HepG2 (cell line): Measurements from ENCODE around the gene CLDN19. TPM values are rescaled to one million over a fixed set of nuclear protein-coding genes. Genes with fewer than 3 reads are reported as not detected.
A peak's percentile ranks its signal among the peaks of the same experiment; 100 is the strongest.

ENCODE experiments used
- BCL6 ChIP-seq: IDR thresholded peaks from 2 replicates; pipeline ENCODE4 v1.6.1; 2016; ENCODE audit warnings: missing genetic modification reagents, missing compliant biosample characterization
- GATAD2A ChIP-seq: IDR thresholded peaks from 2 replicates; pipeline ENCODE4 v1.6.1; 2016
- HHEX ChIP-seq: IDR thresholded peaks from 2 replicates; pipeline ENCODE4 v1.6.1; 2016; ENCODE audit warnings: control low read depth
- HOXA7 ChIP-seq: sonication (generic); formaldehyde crosslinking; IDR thresholded peaks from 2 replicates; pipeline ENCODE4 v1.8.1; 2022; ENCODE audit warnings: mild to moderate bottlenecking, missing genetic modification reagents, moderate library complexity
- NR0B2 ChIP-seq: sonication (generic); formaldehyde crosslinking; IDR thresholded peaks from 2 replicates; pipeline ENCODE4 v1.4.0; 2020; ENCODE audit warnings: mild to moderate bottlenecking, missing genetic modification reagents
- RBM22 ChIP-seq: fragments of 200-400 bp; formaldehyde crosslinking; optimal IDR thresholded peaks from 2 replicates; pipeline ENCODE3; 2017; ENCODE audit warnings: mild to moderate bottlenecking, low read length, moderate library complexity
- RFXANK ChIP-seq: IDR thresholded peaks from 2 replicates; pipeline ENCODE4 v1.6.1; 2016
- ZKSCAN1 ChIP-seq: fragments of 150-350 bp; IDR thresholded peaks from 2 replicates; pipeline ENCODE4 v1.6.1; 2014; ENCODE audit warnings: low read length
- ZNF3 ChIP-seq: IDR thresholded peaks from 2 replicates; pipeline ENCODE4 v1.7.0; 2017; ENCODE audit warnings: inconsistent platforms
- ZNF446 ChIP-seq: sonication (generic); formaldehyde crosslinking; IDR thresholded peaks from 2 replicates; pipeline ENCODE4 v1.5.0; 2020; ENCODE audit warnings: mild to moderate bottlenecking, missing genetic modification reagents
- ZNF484 ChIP-seq: sonication (generic); formaldehyde crosslinking; IDR thresholded peaks from 2 replicates; pipeline ENCODE4 v1.5.1; 2020; ENCODE audit warnings: mild to moderate bottlenecking, low read depth, missing genetic modification reagents, borderline replicate concordance
- polyA plus RNA-seq, 8 experiments: library from polyadenylated mRNA; depleted of rRNA in 3 of 8; stranded (reverse) in 7 of 8; unstranded in 1 of 8; fragments of >200 nt; fragmentation: Illumina TruSeq in 4 of 8; extraction: Trizol in 4 of 8; gene quantifications; 2 replicates each; pipeline versions ENCODE4 v1.2.1 to v1.2.3, GENCODE V29; 2011 to 2016; ENCODE audit warnings: low read depth in 4 of 8, missing spikeins in 1 of 8, mixed read lengths in 1 of 8; ENCODE audit not compliant: insufficient read depth in 1 of 8
- total RNA-seq, 5 experiments: library from RNA; depleted of rRNA; stranded (reverse); fragments of >200 nt; fragmentation: Illumina TruSeq; extraction: Trizol; gene quantifications; 2 replicates each; pipeline ENCODE4 v1.2.3, GENCODE V29; 2016; ENCODE audit warnings: low read depth in 1 of 5
- TF ChIP-seq, protein P1 (sequence below): IDR thresholded peaks from 2 replicates; pipeline ENCODE4 v1.6.1; 2016
- TF ChIP-seq, protein P2 (sequence below): sonication (generic); formaldehyde crosslinking; IDR thresholded peaks from 2 replicates; pipeline ENCODE4 v1.4.0; 2020; ENCODE audit warnings: mild to moderate bottlenecking, missing genetic modification reagents, borderline replicate concordance
- TF ChIP-seq, protein P3 (sequence below), 2 experiments: fragments of 450-650 bp in 1 of 2; sonication (generic) in 1 of 2; formaldehyde crosslinking in 1 of 2; IDR thresholded peaks; 2 replicates each; pipeline versions ENCODE4 v1.6.1 to v1.8.0; 2016 to 2022; ENCODE audit warnings: antibody characterized with exemption in 1 of 2, mild to moderate bottlenecking in 1 of 2, missing genetic modification reagents in 1 of 2

CLDN19 gene
- total and polyA plus RNA-seq, 2 of the 13 experiments (the other 11 are each of a cell fraction or from before 2014, with no cell fraction given), result 5.0 to 7.6 TPM

- TF ChIP-seq ZKSCAN1, result no peak
- no peak for TF ChIP-seq ZNF3 (CRISPR knock-in tag)
- TF ChIP-seq, protein P1, sequence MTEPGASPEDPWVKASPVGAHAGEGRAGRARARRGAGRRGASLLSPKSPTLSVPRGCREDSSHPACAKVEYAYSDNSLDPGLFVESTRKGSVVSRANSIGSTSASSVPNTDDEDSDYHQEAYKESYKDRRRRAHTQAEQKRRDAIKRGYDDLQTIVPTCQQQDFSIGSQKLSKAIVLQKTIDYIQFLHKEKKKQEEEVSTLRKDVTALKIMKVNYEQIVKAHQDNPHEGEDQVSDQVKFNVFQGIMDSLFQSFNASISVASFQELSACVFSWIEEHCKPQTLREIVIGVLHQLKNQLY (CRISPR knock-in tag), result no peak
- TF ChIP-seq, protein P2, sequence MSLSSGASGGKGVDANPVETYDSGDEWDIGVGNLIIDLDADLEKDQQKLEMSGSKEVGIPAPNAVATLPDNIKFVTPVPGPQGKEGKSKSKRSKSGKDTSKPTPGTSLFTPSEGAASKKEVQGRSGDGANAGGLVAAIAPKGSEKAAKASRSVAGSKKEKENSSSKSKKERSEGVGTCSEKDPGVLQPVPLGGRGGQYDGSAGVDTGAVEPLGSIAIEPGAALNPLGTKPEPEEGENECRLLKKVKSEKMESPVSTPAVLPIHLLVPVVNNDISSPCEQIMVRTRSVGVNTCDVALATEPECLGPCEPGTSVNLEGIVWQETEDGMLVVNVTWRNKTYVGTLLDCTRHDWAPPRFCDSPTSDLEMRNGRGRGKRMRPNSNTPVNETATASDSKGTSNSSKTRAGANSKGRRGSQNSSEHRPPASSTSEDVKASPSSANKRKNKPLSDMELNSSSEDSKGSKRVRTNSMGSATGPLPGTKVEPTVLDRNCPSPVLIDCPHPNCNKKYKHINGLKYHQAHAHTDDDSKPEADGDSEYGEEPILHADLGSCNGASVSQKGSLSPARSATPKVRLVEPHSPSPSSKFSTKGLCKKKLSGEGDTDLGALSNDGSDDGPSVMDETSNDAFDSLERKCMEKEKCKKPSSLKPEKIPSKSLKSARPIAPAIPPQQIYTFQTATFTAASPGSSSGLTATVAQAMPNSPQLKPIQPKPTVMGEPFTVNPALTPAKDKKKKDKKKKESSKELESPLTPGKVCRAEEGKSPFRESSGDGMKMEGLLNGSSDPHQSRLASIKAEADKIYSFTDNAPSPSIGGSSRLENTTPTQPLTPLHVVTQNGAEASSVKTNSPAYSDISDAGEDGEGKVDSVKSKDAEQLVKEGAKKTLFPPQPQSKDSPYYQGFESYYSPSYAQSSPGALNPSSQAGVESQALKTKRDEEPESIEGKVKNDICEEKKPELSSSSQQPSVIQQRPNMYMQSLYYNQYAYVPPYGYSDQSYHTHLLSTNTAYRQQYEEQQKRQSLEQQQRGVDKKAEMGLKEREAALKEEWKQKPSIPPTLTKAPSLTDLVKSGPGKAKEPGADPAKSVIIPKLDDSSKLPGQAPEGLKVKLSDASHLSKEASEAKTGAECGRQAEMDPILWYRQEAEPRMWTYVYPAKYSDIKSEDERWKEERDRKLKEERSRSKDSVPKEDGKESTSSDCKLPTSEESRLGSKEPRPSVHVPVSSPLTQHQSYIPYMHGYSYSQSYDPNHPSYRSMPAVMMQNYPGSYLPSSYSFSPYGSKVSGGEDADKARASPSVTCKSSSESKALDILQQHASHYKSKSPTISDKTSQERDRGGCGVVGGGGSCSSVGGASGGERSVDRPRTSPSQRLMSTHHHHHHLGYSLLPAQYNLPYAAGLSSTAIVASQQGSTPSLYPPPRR (CRISPR knock-in tag), result no peak
- TF ChIP-seq, protein P3, sequence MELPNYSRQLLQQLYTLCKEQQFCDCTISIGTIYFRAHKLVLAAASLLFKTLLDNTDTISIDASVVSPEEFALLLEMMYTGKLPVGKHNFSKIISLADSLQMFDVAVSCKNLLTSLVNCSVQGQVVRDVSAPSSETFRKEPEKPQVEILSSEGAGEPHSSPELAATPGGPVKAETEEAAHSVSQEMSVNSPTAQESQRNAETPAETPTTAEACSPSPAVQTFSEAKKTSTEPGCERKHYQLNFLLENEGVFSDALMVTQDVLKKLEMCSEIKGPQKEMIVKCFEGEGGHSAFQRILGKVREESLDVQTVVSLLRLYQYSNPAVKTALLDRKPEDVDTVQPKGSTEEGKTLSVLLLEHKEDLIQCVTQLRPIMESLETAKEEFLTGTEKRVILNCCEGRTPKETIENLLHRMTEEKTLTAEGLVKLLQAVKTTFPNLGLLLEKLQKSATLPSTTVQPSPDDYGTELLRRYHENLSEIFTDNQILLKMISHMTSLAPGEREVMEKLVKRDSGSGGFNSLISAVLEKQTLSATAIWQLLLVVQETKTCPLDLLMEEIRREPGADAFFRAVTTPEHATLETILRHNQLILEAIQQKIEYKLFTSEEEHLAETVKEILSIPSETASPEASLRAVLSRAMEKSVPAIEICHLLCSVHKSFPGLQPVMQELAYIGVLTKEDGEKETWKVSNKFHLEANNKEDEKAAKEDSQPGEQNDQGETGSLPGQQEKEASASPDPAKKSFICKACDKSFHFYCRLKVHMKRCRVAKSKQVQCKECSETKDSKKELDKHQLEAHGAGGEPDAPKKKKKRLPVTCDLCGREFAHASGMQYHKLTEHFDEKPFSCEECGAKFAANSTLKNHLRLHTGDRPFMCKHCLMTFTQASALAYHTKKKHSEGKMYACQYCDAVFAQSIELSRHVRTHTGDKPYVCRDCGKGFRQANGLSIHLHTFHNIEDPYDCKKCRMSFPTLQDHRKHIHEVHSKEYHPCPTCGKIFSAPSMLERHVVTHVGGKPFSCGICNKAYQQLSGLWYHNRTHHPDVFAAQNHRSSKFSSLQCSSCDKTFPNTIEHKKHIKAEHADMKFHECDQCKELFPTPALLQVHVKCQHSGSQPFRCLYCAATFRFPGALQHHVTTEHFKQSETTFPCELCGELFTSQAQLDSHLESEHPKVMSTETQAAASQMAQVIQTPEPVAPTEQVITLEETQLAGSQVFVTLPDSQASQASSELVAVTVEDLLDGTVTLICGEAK (IDR thresholded peaks at IDR 0.05), result no peak
- TF ChIP-seq, protein P3 (CRISPR knock-in tag; IDR thresholded peaks at IDR 0.05), result no peak
- TF ChIP-seq HOXA7 (CRISPR knock-in tag), result no peak
- no peak for TF ChIP-seq RBM22
- TF ChIP-seq NR0B2 (CRISPR knock-in tag), result no peak
- TF ChIP-seq GATAD2A (CRISPR knock-in tag), result peak; percentile 43; the same call in 1 of the 2 replicates
- TF ChIP-seq BCL6 (CRISPR knock-in tag), result no peak
- TF ChIP-seq ZNF484 (CRISPR knock-in tag), result no peak
- TF ChIP-seq RFXANK, result no peak
- no peak for TF ChIP-seq ZNF446 (CRISPR knock-in tag)
- no peak for TF ChIP-seq HHEX (CRISPR knock-in tag)
These were observed at the start of gene CLDN19 (continued) for GRCh38 chr1:42739753-42740700.
